SK-N-SH (cell line): Measurements from ENCODE around the gene RPL10.

Source experiments
- CTCF ChIP-seq: fragments of 200-600 bp; sonication (generic); IDR thresholded peaks from 2 replicates; pipeline ENCODE4 v1.6.1; 2017; ENCODE audit warnings: antibody characterized with exemption, mild to moderate bottlenecking, moderate library complexity
- EP300 ChIP-seq, 2 experiments: IDR thresholded peaks; 2 replicates each; pipeline versions ENCODE4 v1.4.0 to v1.6.1; 2012; ENCODE audit warnings: borderline replicate concordance in 1 of 2, low read depth in 1 of 2, low read length in 1 of 2
- MXI1 ChIP-seq: IDR thresholded peaks from 2 replicates; pipeline ENCODE4 v1.6.1; 2012; ENCODE audit warnings: mild to moderate bottlenecking, low read depth, low read length, improper control_type of control experiment
- NRF1 ChIP-seq: IDR thresholded peaks from 2 replicates; pipeline ENCODE4 v1.6.1; 2012; ENCODE audit warnings: low read depth, mild to moderate bottlenecking, low read length
- PBX3 ChIP-seq: IDR thresholded peaks from 2 replicates; pipeline ENCODE4; 2012
- POLR2AphosphoS5 ChIP-seq: IDR thresholded peaks from 2 replicates; pipeline ENCODE4 v1.6.1; 2012; ENCODE audit warnings: low read depth, low read length
- RAD21 ChIP-seq: IDR thresholded peaks from 2 replicates; pipeline ENCODE4 v1.6.1; 2012; ENCODE audit warnings: mild to moderate bottlenecking, low read length
- REST ChIP-seq: IDR thresholded peaks from 2 replicates; pipeline ENCODE4 v1.6.1; 2012; ENCODE audit warnings: mild to moderate bottlenecking, low read depth, low read length, moderate library complexity
- RFX5 ChIP-seq: IDR thresholded peaks from 2 replicates; pipeline ENCODE4 v1.6.1; 2012; ENCODE audit warnings: mild to moderate bottlenecking, improper control_type of control experiment, low read length
- SIN3A ChIP-seq: IDR thresholded peaks from 2 replicates; pipeline ENCODE4 v1.6.1; 2012; ENCODE audit warnings: low read depth, mild to moderate bottlenecking, low read length, moderate library complexity, borderline replicate concordance
- SMC3 ChIP-seq: IDR thresholded peaks from 2 replicates; pipeline ENCODE4 v1.6.1; 2012; ENCODE audit warnings: low read depth, low read length, improper control_type of control experiment
- TEAD4 ChIP-seq: IDR thresholded peaks from 2 replicates; pipeline ENCODE4 v1.4.0; 2012; ENCODE audit warnings: mild to moderate bottlenecking, borderline replicate concordance; ENCODE audit not compliant: insufficient read depth

- TF ChIP-seq POLR2AphosphoS5 (no peak), CTCF (no peak), NRF1 (no peak), RAD21 (no peak), MXI1 (no peak), REST (no peak), PBX3 (no peak), RFX5 (no peak), EP300 (IDR thresholded peaks at IDR 0.05; ENCODE audit: borderline replicate concordance in 1 of 2, low read depth in 1 of 2, low read length in 1 of 2) (no peak), TEAD4 (no peak), SIN3A (no peak), SMC3 (no peak)
Observed at GRCh38 chrX:154353172-154353843, 44.9 kb upstream of the RPL10 start.
